Lower leg skin (tissue), 3 donors: ENCODE data around the gene SERPINA3.

ENCODE experiments used
- CTCF ChIP-seq, 3 donors: fragments of 450-650 bp; IDR thresholded peaks; one replicate each; pipeline ENCODE4 v1.5.1; 2016; ENCODE audit warnings: antibody characterized with exemption in 3 of 3, mild to moderate bottlenecking in 3 of 3, moderate library complexity in 2 of 3
- POLR2A ChIP-seq, 2 donors: fragments of 450-650 bp; IDR thresholded peaks; one replicate each; pipeline ENCODE4 v1.6.1; 2016 to 2017; ENCODE audit warnings: antibody characterized with exemption in 2 of 2, mild to moderate bottlenecking in 1 of 2, moderate library complexity in 1 of 2

GRCh38 chr14:94654071-94654861 lies 42.1 kb downstream of the SERPINA3 start:
- TF ChIP-seq POLR2A (IDR thresholded peaks at IDR 0.05) (no peak), CTCF (IDR thresholded peaks at IDR 0.05) (no peak)
